GM12872 (cell line): ENCODE data around the gene RPS19.
A peak's percentile ranks its signal among the peaks of the same experiment; 100 is the strongest.

Experiments
- CTCF ChIP-seq: IDR thresholded peaks from 3 replicates; pipeline ENCODE4 v1.5.1; 2011; ENCODE audit warnings: low read depth, mild to moderate bottlenecking, low read length, moderate library complexity; ENCODE audit not compliant: insufficient read depth

RPS19 gene

DNA sequence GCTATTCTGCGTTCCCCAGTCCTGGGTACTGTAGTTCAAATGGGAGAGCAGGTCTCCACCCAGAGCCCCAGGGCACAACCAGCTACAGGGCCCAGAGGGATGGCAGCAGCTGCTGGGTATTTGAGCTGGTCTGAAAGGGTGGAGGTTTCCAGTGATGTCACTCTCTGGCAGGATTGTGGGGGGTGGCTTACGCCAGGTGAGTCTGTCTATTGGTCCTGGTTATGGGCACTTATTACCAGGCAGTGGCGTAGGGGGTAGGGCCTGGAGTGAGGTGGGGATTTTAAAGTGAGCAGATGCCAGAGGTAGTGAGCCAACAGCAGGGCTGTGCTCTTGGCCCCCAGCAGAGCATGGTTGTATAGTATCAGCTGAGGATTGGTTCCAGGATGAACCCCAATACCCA is 6.2 kb downstream of the RPS19 start:
- no peak for TF ChIP-seq CTCF

- TF ChIP-seq CTCF = no peak
Observed at GRCh38 chr19:41868120-41868988, 8.3 kb downstream of the RPS19 start.

DNA sequence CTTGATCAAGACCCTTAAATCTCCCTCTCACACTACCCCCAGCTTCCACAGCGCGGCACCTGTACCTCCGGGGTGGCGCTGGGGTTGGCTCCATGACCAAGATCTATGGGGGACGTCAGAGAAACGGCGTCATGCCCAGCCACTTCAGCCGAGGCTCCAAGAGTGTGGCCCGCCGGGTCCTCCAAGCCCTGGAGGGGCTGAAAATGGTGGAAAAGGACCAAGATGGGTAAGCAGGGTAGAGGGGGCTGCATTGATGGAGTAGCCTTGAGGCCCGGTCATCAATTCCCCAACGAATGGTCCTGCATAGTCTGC is 8.9 kb downstream of the RPS19 start:
- TF ChIP-seq CTCF = no peak

DNA sequence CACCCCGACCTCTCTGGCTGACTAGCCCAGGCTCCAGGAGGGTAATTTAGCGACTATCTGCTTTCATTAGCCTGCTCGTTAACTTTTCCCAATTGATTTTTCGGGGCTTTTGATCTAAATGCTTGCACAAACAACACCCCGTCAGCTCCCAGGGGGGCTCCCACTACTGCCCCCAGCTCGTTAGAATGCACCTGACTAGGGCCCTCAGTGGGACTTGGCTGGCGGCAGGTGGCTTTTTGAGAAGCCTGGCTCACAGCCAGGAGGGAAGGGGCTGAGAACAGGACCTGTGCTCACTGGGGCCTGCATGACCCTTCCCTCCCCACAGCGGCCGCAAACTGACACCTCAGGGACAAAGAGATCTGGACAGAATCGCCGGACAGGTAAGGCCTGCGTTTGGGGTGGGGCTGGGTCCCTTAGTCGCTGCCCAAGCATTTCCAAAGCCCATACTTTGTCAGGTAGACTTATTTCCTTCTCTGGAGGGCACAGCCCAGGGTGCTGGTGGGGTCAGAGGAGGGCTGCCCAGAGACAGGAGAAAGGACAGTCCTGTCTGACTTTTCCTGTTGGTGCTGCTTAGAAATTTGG is 9.4 kb downstream of the RPS19 start:
- TF ChIP-seq CTCF = no peak

GRCh38 chr19:41870401-41870873 is 10.4 kb downstream of the RPS19 start:
- TF ChIP-seq CTCF = no peak

- 0 out of 3 replicates have a peak, but pooled peaks have one; percentile 7 for TF ChIP-seq CTCF
Observed at GRCh38 chr19:41871573-41872383, 11.7 kb downstream of the RPS19 start.

DNA sequence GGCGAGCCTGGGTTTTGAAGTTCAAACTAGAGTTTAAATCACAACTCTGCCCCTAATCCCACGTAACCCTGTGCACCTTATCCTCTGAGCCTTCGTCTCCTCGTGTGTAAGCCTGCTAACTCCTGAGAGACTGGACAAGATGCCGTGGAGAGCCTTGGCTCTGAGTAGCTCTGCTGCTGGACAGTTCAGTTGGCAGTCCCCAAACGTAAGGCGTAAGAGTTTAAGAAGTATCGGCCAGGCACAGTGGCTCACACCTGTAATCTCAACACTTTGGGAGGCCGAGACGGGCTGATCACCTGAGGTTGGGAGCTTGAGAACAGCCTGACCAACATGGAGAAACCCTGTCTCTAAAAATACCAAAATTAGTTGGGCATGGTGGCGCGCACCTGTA is 12.3 kb downstream of the RPS19 start:
- TF ChIP-seq CTCF = no peak
